Measurements from ENCODE around the gene MALSU1. TPM values are rescaled to one million over a fixed set of nuclear protein-coding genes. Genes with fewer than 3 reads are reported as not detected.
"Not testable (repeated sequence)": the region's sequence is repeated elsewhere in the genome, so short reads cannot be mapped to it uniquely, and the experiment has no call there.

Gene MALSU1
- total RNA-seq, 1 donor from 2014 or later, result 50.7 TPM

- no peak for DNase-seq (ENCODE audit: low read depth in 2 of 2)
Observed at GRCh38 chr7:23285657-23286646, 13.2 kb upstream of the MALSU1 start.

- DNase-seq (ENCODE audit: low read depth in 2 of 2), result no peak
Observed at GRCh38 chr7:23287612-23288011, 11.5 kb upstream of the MALSU1 start.

- DNase-seq (ENCODE audit: low read depth in 2 of 2), result no peak
Observed at GRCh38 chr7:23290993-23291392, 8.1 kb upstream of the MALSU1 start.

GRCh38 chr7:23291957-23292560 lies 7.1 kb upstream of the MALSU1 start:
- no peak for DNase-seq (ENCODE audit: low read depth in 2 of 2)

- no peak for DNase-seq (ENCODE audit: low read depth in 2 of 2)
Observed at GRCh38 chr7:23292623-23293022, 6.5 kb upstream of the MALSU1 start.

GRCh38 chr7:23293500-23294073 lies 5.6 kb upstream of the MALSU1 start:
- no peak for DNase-seq (ENCODE audit: low read depth in 2 of 2)

- DNase-seq (ENCODE audit: low read depth in 2 of 2), result no peak
Observed at GRCh38 chr7:23294549-23295400, 4.4 kb upstream of the MALSU1 start.

- no peak for DNase-seq (ENCODE audit: low read depth in 2 of 2)
Observed at GRCh38 chr7:23295401-23295697, 3.8 kb upstream of the MALSU1 start.

GRCh38 chr7:23298141-23298881 lies 828 bp upstream of the MALSU1 start:
- peak; percentile 29 to 47 for DNase-seq (ENCODE audit: low read depth in 2 of 2)

- DNase-seq (ENCODE audit: low read depth in 2 of 2), result peak in 1 of 2 donors; percentile 24
Observed at GRCh38 chr7:23299770-23300300, 696 bp downstream of the MALSU1 start.

GRCh38 chr7:23306936-23307521 lies 7.9 kb downstream of the MALSU1 start:
- DNase-seq (ENCODE audit: low read depth in 2 of 2), result no peak

- DNase-seq (ENCODE audit: low read depth in 2 of 2), result no peak
Observed at GRCh38 chr7:23308754-23309153, 9.6 kb downstream of the MALSU1 start.

- not testable (repeated sequence) for DNase-seq (ENCODE audit: low read depth in 2 of 2)
Observed at GRCh38 chr7:23312141-23312540, 13.0 kb downstream of the MALSU1 start.

GRCh38 chr7:23315366-23315765 lies 16.2 kb downstream of the MALSU1 start:
- peak in 1 of 2 donors; percentile 45 for DNase-seq (ENCODE audit: low read depth in 2 of 2)

GRCh38 chr7:23331132-23331531 lies 32.0 kb downstream of the MALSU1 start:
- no peak for DNase-seq (ENCODE audit: low read depth in 2 of 2)

GRCh38 chr7:23332193-23332592 lies 33.1 kb downstream of the MALSU1 start:
- DNase-seq (ENCODE audit: low read depth in 2 of 2), result no peak

GRCh38 chr7:23332910-23333612 lies 33.9 kb downstream of the MALSU1 start:
- DNase-seq (ENCODE audit: low read depth in 2 of 2), result peak in 1 of 2 donors; percentile 77

- DNase-seq (ENCODE audit: low read depth in 2 of 2), result peak in 1 of 2 donors; percentile 80
Observed at GRCh38 chr7:23333671-23334246, 34.6 kb downstream of the MALSU1 start.

- DNase-seq (ENCODE audit: low read depth in 2 of 2), result peak in 1 of 2 donors; percentile 97
Observed at GRCh38 chr7:23334482-23335056, 35.4 kb downstream of the MALSU1 start.
